Subcutaneous abdominal adipose tissue (tissue), 5 donors: ENCODE data around the gene LRIG3.
A peak's percentile ranks its signal among the peaks of the same experiment; 100 is the strongest.
"Not testable (repeated sequence)": the region's sequence is repeated elsewhere in the genome, so short reads cannot be mapped to it uniquely, and the experiment has no call there.

Experiments used
- H3K27ac ChIP-seq: one replicate; pipeline ENCODE4 v1.7.0; 2013; ENCODE audit warnings: low read depth, mild to moderate bottlenecking, inconsistent platforms, low read length, moderate library complexity
- H3K27me3 ChIP-seq, 5 donors: one replicate each; pipeline ENCODE4 v1.7.0; 2013; ENCODE audit warnings: low read length in 5 of 5, inconsistent platforms in 1 of 5; ENCODE audit not compliant: control insufficient read depth in 5 of 5, insufficient read depth in 4 of 5
- H3K36me3 ChIP-seq, 5 donors: one replicate each; pipeline ENCODE4 v1.7.0; 2013; ENCODE audit warnings: low read length in 5 of 5; ENCODE audit not compliant: control insufficient read depth in 5 of 5, insufficient read depth in 5 of 5
- H3K4me1 ChIP-seq, 5 donors: one replicate each; pipeline ENCODE4 v1.7.0; 2013; ENCODE audit warnings: low read length in 5 of 5, mild to moderate bottlenecking in 3 of 5, moderate library complexity in 1 of 5; ENCODE audit not compliant: control insufficient read depth in 5 of 5, insufficient read depth in 5 of 5
- H3K4me3 ChIP-seq, 5 donors: one replicate each; pipeline ENCODE4 v1.7.0; 2013; ENCODE audit warnings: low read length in 5 of 5, low read depth in 1 of 5
- H3K9ac ChIP-seq, 5 donors: one replicate each; pipeline ENCODE4 v1.7.0; 2013; ENCODE audit warnings: low read length in 5 of 5, mild to moderate bottlenecking in 4 of 5, moderate library complexity in 3 of 5
- H3K9me3 ChIP-seq, 5 donors: one replicate each; pipeline ENCODE4 v1.7.0; 2013; ENCODE audit warnings: low read length in 5 of 5; ENCODE audit not compliant: control insufficient read depth in 5 of 5
- donor health status: healthy.
- donor health status: healthy.
- donor health status: healthy.
- donor health status: healthy.
- donor health status: healthy.

The LRIG3 gene

GRCh38 chr12:58873496-58873895 is 46.8 kb downstream of the LRIG3 start:
- H3K9ac ChIP-seq: no peak overlapping the region

GRCh38 chr12:58871556-58871955 is 48.7 kb downstream of the LRIG3 start:
- Histone ChIP-seq H3K9me3 (no peaks in the 10 kb centered on the region), H3K36me3 (peaks cover 37 to 64% (median 42%) of the 10 kb centered on the region in 5 donors), H3K9ac (peak overlapping the region in 1 of 5 donors; percentile 6), H3K4me3 (peak overlapping the region; percentile 24 to 50 (median 41)), H3K27ac (peak overlapping the region; percentile 18), H3K27me3 (no peaks in the 10 kb centered on the region), H3K4me1 (peaks cover 0 to 10% (median 0%) of the 10 kb centered on the region in 5 donors)

More at GRCh38 chr12:58873496-58873895, 46.8 kb downstream of the LRIG3 start:
- peaks cover 42 to 71% (median 54%) of the 10 kb centered on the region in 5 donors for H3K36me3 ChIP-seq
- no peak overlapping the region for H3K27ac ChIP-seq
- H3K4me1 ChIP-seq: peaks cover 0 to 10% (median 0%) of the 10 kb centered on the region in 5 donors
- no peak overlapping the region for H3K4me3 ChIP-seq
- no peaks in the 10 kb centered on the region for H3K27me3 ChIP-seq
- H3K9me3 ChIP-seq: no peaks in the 10 kb centered on the region

GRCh38 chr12:58870595-58870994 is 49.7 kb downstream of the LRIG3 start:
- peaks cover 0 to 10% (median 0%) of the 10 kb centered on the region in 5 donors for H3K4me1 ChIP-seq
- no peak overlapping the region for H3K9ac ChIP-seq
- no peaks in the 10 kb centered on the region for H3K9me3 ChIP-seq
- no peak overlapping the region for H3K27ac ChIP-seq
- H3K27me3 ChIP-seq: no peaks in the 10 kb centered on the region
- H3K36me3 ChIP-seq: peaks cover 31 to 59% (median 35%) of the 10 kb centered on the region in 5 donors
- H3K4me3 ChIP-seq: no peak overlapping the region

GRCh38 chr12:58860788-58861240 is 59.5 kb downstream of the LRIG3 start:
- H3K27ac ChIP-seq: no peak overlapping the region
- H3K9me3 ChIP-seq: no peaks in the 10 kb centered on the region
- H3K27me3 ChIP-seq: no peaks in the 10 kb centered on the region
- no peak overlapping the region for H3K9ac ChIP-seq
- H3K36me3 ChIP-seq: no peaks in the 10 kb centered on the region
- H3K4me3 ChIP-seq: no peak overlapping the region
- H3K4me1 ChIP-seq: no peaks in the 10 kb centered on the region

- Histone ChIP-seq H3K36me3 (no peaks in the 10 kb centered on the region), H3K27ac (no peak overlapping the region), H3K27me3 (no peaks in the 10 kb centered on the region), H3K4me1 (no peaks in the 10 kb centered on the region), H3K4me3 (no peak overlapping the region), H3K9me3 (no peaks in the 10 kb centered on the region), H3K9ac (no peak overlapping the region)
Observed at GRCh38 chr12:58860056-58860787, 60.1 kb downstream of the LRIG3 start.

GRCh38 chr12:58858030-58858429 is 62.3 kb downstream of the LRIG3 start:
- H3K4me1 ChIP-seq: no peaks in the 10 kb centered on the region

GRCh38 chr12:58857206-58857605 is 63.1 kb downstream of the LRIG3 start:
- H3K9me3 ChIP-seq, H3K9ac ChIP-seq, H3K27ac ChIP-seq, H3K4me3 ChIP-seq, H3K27me3 ChIP-seq, H3K36me3 ChIP-seq, H3K4me1 ChIP-seq: not testable (repeated sequence)

More at GRCh38 chr12:58858030-58858429, 62.3 kb downstream of the LRIG3 start:
- Histone ChIP-seq H3K4me3 (no peak overlapping the region), H3K27ac (no peak overlapping the region), H3K36me3 (no peaks in the 10 kb centered on the region), H3K9me3 (no peaks in the 10 kb centered on the region), H3K27me3 (no peaks in the 10 kb centered on the region), H3K9ac (no peak overlapping the region)

- not testable (repeated sequence) for H3K9me3 ChIP-seq, H3K9ac ChIP-seq, H3K36me3 ChIP-seq, H3K27me3 ChIP-seq, H3K4me1 ChIP-seq, H3K4me3 ChIP-seq, H3K27ac ChIP-seq
Observed at GRCh38 chr12:58855630-58856029, 64.7 kb downstream of the LRIG3 start.

GRCh38 chr12:58850826-58851225 is 69.5 kb downstream of the LRIG3 start:
- Histone ChIP-seq H3K27ac (no peak overlapping the region), H3K27me3 (no peaks in the 10 kb centered on the region), H3K9me3 (no peaks in the 10 kb centered on the region), H3K9ac (no peak overlapping the region), H3K4me1 (no peaks in the 10 kb centered on the region), H3K4me3 (no peak overlapping the region), H3K36me3 (no peaks in the 10 kb centered on the region)

GRCh38 chr12:58847901-58848600 is 72.3 kb downstream of the LRIG3 start:
- Histone ChIP-seq H3K27ac (no peak overlapping the region), H3K36me3 (no peaks in the 10 kb centered on the region), H3K4me1 (no peaks in the 10 kb centered on the region), H3K4me3 (no peak overlapping the region), H3K9me3 (no peaks in the 10 kb centered on the region), H3K27me3 (no peaks in the 10 kb centered on the region), H3K9ac (no peak overlapping the region)
